Neuronal stem cell (in vitro differentiated cells): Measurements from ENCODE around the gene USE1.

Source experiments
- DNase-seq: peaks from one replicate; pipeline ENCODE4 v3.0.0-alpha.2; 2013; ENCODE audit warnings: low spot score
- H2AFZ ChIP-seq: one replicate; pipeline ENCODE4 v1.6.1; 2013; ENCODE audit warnings: mild to moderate bottlenecking, low read length, inconsistent platforms
- H2AK5ac ChIP-seq: 2 replicates; pipeline ENCODE4 v1.6.1; 2013; ENCODE audit warnings: low read depth, mild to moderate bottlenecking, inconsistent platforms, low read length, moderate library complexity, mixed read lengths
- H2BK120ac ChIP-seq: 2 replicates; pipeline ENCODE4 v1.6.1; 2013; ENCODE audit warnings: low read depth, mild to moderate bottlenecking, inconsistent platforms, low read length, moderate library complexity, mixed read lengths
- H2BK12ac ChIP-seq: one replicate; pipeline ENCODE4 v1.6.1; 2013; ENCODE audit warnings: low read length, inconsistent platforms
- H2BK15ac ChIP-seq: 2 replicates; pipeline ENCODE4 v1.6.1; 2013; ENCODE audit warnings: mild to moderate bottlenecking, low read length, inconsistent platforms, mixed read lengths
- H2BK5ac ChIP-seq: one replicate; pipeline ENCODE4 v1.6.1; 2013; ENCODE audit warnings: inconsistent platforms, mild to moderate bottlenecking, low read length, moderate library complexity
- H3K14ac ChIP-seq: one replicate; pipeline ENCODE4 v1.6.1; 2013; ENCODE audit warnings: low read length, inconsistent platforms
- H3K18ac ChIP-seq: 2 replicates; pipeline ENCODE4 v1.6.1; 2013; ENCODE audit warnings: low read length, inconsistent platforms
- H3K23ac ChIP-seq: 2 replicates; pipeline ENCODE4 v1.6.1; 2013; ENCODE audit warnings: low read depth, mild to moderate bottlenecking, mixed read lengths, low read length, inconsistent platforms; ENCODE audit not compliant: poor library complexity
- H3K27ac ChIP-seq: replicated peaks from 3 replicates; pipeline ENCODE4 v1.5.1; 2013; ENCODE audit warnings: low read length, inconsistent platforms
- H3K27me3 ChIP-seq, 3 experiments: 2 replicates each; pipeline ENCODE4 v1.6.1; 2013; ENCODE audit warnings: low read length in 3 of 3, mild to moderate bottlenecking in 2 of 3, inconsistent platforms in 1 of 3, low read depth in 1 of 3, mixed read lengths in 1 of 3, moderate library complexity in 1 of 3; ENCODE audit not compliant: control insufficient read depth in 3 of 3, insufficient read depth in 3 of 3
- H3K36me3 ChIP-seq, 2 donors: replicated peaks in 1 of 2; 2 replicates each; pipeline ENCODE4 v1.6.1; 2013; ENCODE audit warnings: low read length in 2 of 2; ENCODE audit not compliant: control insufficient read depth in 2 of 2, insufficient read depth in 2 of 2
- H3K4ac ChIP-seq: 2 replicates; pipeline ENCODE4 v1.6.1; 2013; ENCODE audit warnings: inconsistent platforms, mild to moderate bottlenecking, low read length, moderate library complexity
- H3K4me1 ChIP-seq, 2 donors: 1 replicate in 1 of 2; 2 replicates in 1 of 2; pipeline ENCODE4 v1.6.1; 2013; ENCODE audit warnings: low read length in 2 of 2, low read depth in 1 of 2; ENCODE audit not compliant: control insufficient read depth in 2 of 2, insufficient read depth in 1 of 2
- H3K4me2 ChIP-seq: one replicate; pipeline ENCODE4 v1.6.1; 2013; ENCODE audit warnings: mild to moderate bottlenecking, low read length, inconsistent platforms; ENCODE audit not compliant: insufficient read depth, poor library complexity, severe bottlenecking
- H3K4me3 ChIP-seq, 2 donors: 2 replicates each; pipeline ENCODE4 v1.5.1; 2013; ENCODE audit warnings: low read length in 2 of 2, mild to moderate bottlenecking in 2 of 2, inconsistent platforms in 1 of 2, moderate library complexity in 1 of 2
- H3K79me1 ChIP-seq: one replicate; pipeline ENCODE4 v1.6.1; 2013; ENCODE audit warnings: low read depth, mild to moderate bottlenecking, inconsistent platforms, low read length, moderate library complexity
- H3K9ac ChIP-seq: one replicate; pipeline ENCODE4 v1.6.1; 2013; ENCODE audit warnings: mild to moderate bottlenecking, low read depth, low read length, inconsistent platforms; ENCODE audit not compliant: poor library complexity
- H3K9me3 ChIP-seq, 2 donors: replicated peaks in 1 of 2; 2 replicates each; pipeline versions ENCODE3 to v1.6.1; 2013; ENCODE audit warnings: low read length in 2 of 2, mild to moderate bottlenecking in 2 of 2, inconsistent platforms in 1 of 2, low read depth in 1 of 2, mixed read lengths in 1 of 2, moderate library complexity in 1 of 2; ENCODE audit not compliant: control insufficient read depth in 2 of 2, insufficient read depth in 1 of 2
- H4K8ac ChIP-seq: one replicate; pipeline ENCODE4 v1.6.1; 2013; ENCODE audit warnings: low read depth, mild to moderate bottlenecking, inconsistent platforms, low read length, moderate library complexity
- H4K91ac ChIP-seq: one replicate; pipeline ENCODE4 v1.6.1; 2013; ENCODE audit warnings: low read length, low read depth, mild to moderate bottlenecking, inconsistent platforms; ENCODE audit not compliant: poor library complexity
- WGBS, 2 donors: extraction: QIAGEN DNeasy Blood & Tissue Kit; methylation state at CpG; one replicate each; pipeline ENCODE4 v1.1.7; 2013; ENCODE audit warnings: missing lambda C conversion rate in 2 of 2, mixed read lengths in 1 of 2; ENCODE audit not compliant: insufficient read length in 2 of 2, insufficient replicate concordance in 1 of 2; ENCODE audit errors: extremely low coverage in 2 of 2; 5-methylcytosine and 5-hydroxymethylcytosine counted together

USE1 gene

DNA sequence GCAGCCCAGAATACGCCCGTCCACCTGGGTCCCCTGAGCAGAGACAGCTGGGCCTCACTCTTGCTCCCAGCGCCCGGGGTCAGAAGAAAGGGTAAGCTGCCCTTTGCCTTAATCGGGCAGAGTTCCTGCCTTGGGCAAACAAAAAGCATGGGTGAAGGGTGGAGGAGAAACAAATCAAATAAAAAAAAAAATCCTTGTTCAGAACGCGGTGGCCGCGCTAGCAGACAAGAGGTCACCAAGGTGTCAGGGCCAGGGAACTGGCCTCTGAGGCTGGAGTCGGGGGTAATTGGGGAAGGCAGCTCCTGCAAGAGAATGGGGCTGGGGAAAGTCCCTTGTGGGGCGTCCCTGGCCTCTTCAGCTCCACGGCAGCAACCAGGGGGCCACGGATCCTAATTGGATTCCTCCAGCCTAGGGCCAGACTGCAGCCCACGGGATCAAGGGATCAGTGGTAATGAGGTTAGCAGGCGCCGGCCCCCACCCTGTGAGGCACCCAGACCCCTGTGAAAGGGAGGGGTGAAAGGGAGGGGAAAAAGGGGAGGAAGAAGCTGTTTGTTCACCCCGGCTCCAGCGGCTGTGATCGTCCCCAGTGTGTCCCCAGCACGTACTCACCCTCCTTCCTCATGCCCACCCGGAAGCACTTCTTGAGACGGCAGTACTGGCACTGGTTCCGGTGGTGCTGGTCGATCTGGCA, 25.1 kb downstream of the USE1 start:
- no CpG with 5 or more reads among the region's 24 CpGs for WGBS, 2 donors
- Histone ChIP-seq H3K4me1 (peaks cover 13 to 26% of the 10 kb centered on the region in 2 donors), H3K9me3 (no peaks in the 10 kb centered on the region), H2BK120ac (no peak overlapping the region), H3K27me3 (no peaks in the 10 kb centered on the region), H2AFZ (no peak overlapping the region), H3K4me3 (no peak overlapping the region), H2BK5ac (no peak overlapping the region), H3K4me2 (no peak overlapping the region), H2AK5ac (peak overlapping the region; percentile 75), H3K14ac (peak overlapping the region; percentile 38), H3K36me3 (peaks cover 6 to 46% of the 10 kb centered on the region in 2 donors), H3K23ac (no peak overlapping the region), H3K4ac (no peak overlapping the region), H3K9ac (no peak overlapping the region), H3K27ac (no peak overlapping the region), H3K79me1 (peaks cover 21% of the 10 kb centered on the region), H3K18ac (peak overlapping the region; percentile 57), H4K8ac (no peak overlapping the region), H2BK15ac (no peak overlapping the region), H2BK12ac (no peak overlapping the region), H4K91ac (no peak overlapping the region)
- DNase-seq = no peak

DNA sequence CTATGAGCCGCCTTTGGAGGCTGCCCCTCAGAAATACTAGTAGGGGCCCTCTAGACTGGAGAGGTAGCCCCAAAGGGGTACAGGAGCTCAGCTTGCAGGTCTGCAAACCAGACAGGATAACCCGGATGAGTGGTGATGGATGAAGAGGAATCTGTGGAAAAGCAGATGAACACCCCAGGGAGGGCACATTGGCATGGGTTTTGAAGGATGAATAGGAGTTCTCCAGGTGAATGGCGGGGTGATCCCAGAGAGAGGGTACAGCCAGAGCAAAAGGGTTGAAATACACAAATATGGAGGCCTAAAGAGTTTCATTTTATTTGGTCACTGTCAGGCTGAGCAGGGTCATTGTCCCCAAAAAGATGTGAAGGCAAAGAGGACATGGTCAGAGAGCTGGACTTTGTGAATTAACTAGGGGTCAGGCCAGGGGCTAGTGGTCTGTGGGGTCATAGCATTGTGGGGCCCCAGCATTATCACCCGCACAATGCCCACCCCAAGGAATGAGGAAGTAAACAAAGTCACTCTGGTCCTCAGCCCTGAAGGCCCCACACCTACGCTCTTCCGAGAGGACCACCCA, 25.8 kb downstream of the USE1 start:
- no peak overlapping the region for H2BK120ac ChIP-seq
- no peak overlapping the region for H3K9ac ChIP-seq
- H4K8ac ChIP-seq = no peak overlapping the region
- H3K9me3 ChIP-seq = no peaks in the 10 kb centered on the region
- no peak for DNase-seq
- no peak overlapping the region for H3K4ac ChIP-seq
- H3K27ac ChIP-seq = no peak overlapping the region
- H3K4me3 ChIP-seq = no peak overlapping the region
- H2BK15ac ChIP-seq = no peak overlapping the region
- no peaks in the 10 kb centered on the region for H3K27me3 ChIP-seq
- no peak overlapping the region for H3K14ac ChIP-seq
- H3K36me3 ChIP-seq = peaks cover 6 to 42% of the 10 kb centered on the region in 2 donors
- H3K4me1 ChIP-seq = peaks cover 13 to 26% of the 10 kb centered on the region in 2 donors
- H2BK12ac ChIP-seq = no peak overlapping the region
- H2AK5ac ChIP-seq = peak overlapping the region; percentile 75
- H4K91ac ChIP-seq = no peak overlapping the region
- WGBS, 2 donors = no CpG with 5 or more reads among the region's 6 CpGs
- H3K18ac ChIP-seq = no peak overlapping the region
- H3K23ac ChIP-seq = no peak overlapping the region
- no peak overlapping the region for H2AFZ ChIP-seq
- H3K79me1 ChIP-seq = peaks cover 16% of the 10 kb centered on the region
- no peak overlapping the region for H3K4me2 ChIP-seq
- no peak overlapping the region for H2BK5ac ChIP-seq

GRCh38 chr19:17242431-17243208, 27.5 kb downstream of the USE1 start:
- peaks cover 18 to 31% of the 10 kb centered on the region in 2 donors for H3K4me1 ChIP-seq
- DNase-seq = no peak
- WGBS, 2 donors = no CpG with 5 or more reads among the region's 8 CpGs
- no peak overlapping the region for H2BK120ac ChIP-seq
- no peak overlapping the region for H2BK12ac ChIP-seq
- H3K14ac ChIP-seq = no peak overlapping the region
- H3K23ac ChIP-seq = no peak overlapping the region
- no peak overlapping the region for H2BK5ac ChIP-seq
- peaks cover 18% of the 10 kb centered on the region for H3K79me1 ChIP-seq
- H3K27ac ChIP-seq = no peak overlapping the region
- no peaks in the 10 kb centered on the region for H3K27me3 ChIP-seq
- H3K9ac ChIP-seq = peak overlapping the region; percentile 57
- no peak overlapping the region for H2BK15ac ChIP-seq
- peak overlapping the region; percentile 2 for H3K18ac ChIP-seq
- peak overlapping the region in 1 of 2 donors; percentile 92 for H3K4me3 ChIP-seq
- H2AFZ ChIP-seq = no peak overlapping the region
- H3K36me3 ChIP-seq = peaks cover 6 to 33% of the 10 kb centered on the region in 2 donors
- no peak overlapping the region for H3K4me2 ChIP-seq
- H2AK5ac ChIP-seq = no peak overlapping the region
- no peak overlapping the region for H4K91ac ChIP-seq
- H4K8ac ChIP-seq = no peak overlapping the region
- no peak overlapping the region for H3K4ac ChIP-seq
- H3K9me3 ChIP-seq = no peaks in the 10 kb centered on the region
